ENCODE measurements around the gene ENOSF1.
A peak's percentile ranks its signal among the peaks of the same experiment; 100 is the strongest.

ENOSF1 gene

GRCh38 chr18:644395-645004, 67.9 kb downstream of the ENOSF1 start:
- DNase-seq (ENCODE audit: extremely low read depth in 1 of 2, low read depth in 1 of 2) = peak in 1 of 2 donors; percentile 34

GRCh38 chr18:641224-641623, 71.2 kb downstream of the ENOSF1 start:
- no peak for DNase-seq (ENCODE audit: extremely low read depth in 1 of 2, low read depth in 1 of 2)

GRCh38 chr18:635171-635570, 77.3 kb downstream of the ENOSF1 start:
- DNase-seq (ENCODE audit: extremely low read depth in 1 of 2, low read depth in 1 of 2) = no peak

GRCh38 chr18:634551-635045, 77.8 kb downstream of the ENOSF1 start:
- no peak for DNase-seq (ENCODE audit: extremely low read depth in 1 of 2, low read depth in 1 of 2)

GRCh38 chr18:631560-631959, 80.9 kb downstream of the ENOSF1 start:
- no peak for DNase-seq (ENCODE audit: extremely low read depth in 1 of 2, low read depth in 1 of 2)

- DNase-seq (ENCODE audit: extremely low read depth in 1 of 2, low read depth in 1 of 2) = peak in 1 of 2 donors; percentile 8
Observed at GRCh38 chr18:629269-630150, 82.9 kb downstream of the ENOSF1 start.

- no peak for DNase-seq (ENCODE audit: extremely low read depth in 1 of 2, low read depth in 1 of 2)
Observed at GRCh38 chr18:627231-627630, 85.2 kb downstream of the ENOSF1 start.

- DNase-seq (ENCODE audit: extremely low read depth in 1 of 2, low read depth in 1 of 2) = peak; percentile 17 to 39
Observed at GRCh38 chr18:623761-624620, 88.4 kb downstream of the ENOSF1 start.

- DNase-seq (ENCODE audit: extremely low read depth in 1 of 2, low read depth in 1 of 2) = no peak
Observed at GRCh38 chr18:622289-622688, 90.1 kb downstream of the ENOSF1 start.

GRCh38 chr18:621291-622043, 91.0 kb downstream of the ENOSF1 start:
- no peak for DNase-seq (ENCODE audit: extremely low read depth in 1 of 2, low read depth in 1 of 2)

All from stimulated activated CD8-positive, alpha-beta memory T cell treated with anti-CD3 and anti-CD28 coated beads, Interleukin-7, amount 100 ng/mL, for 48 hours (primary cell).